ENCODE results near the gene PLCB1.

Gene PLCB1

GRCh38 chr20:8507231-8507630, 375.2 kb downstream of the PLCB1 start:
- DNase-seq (ENCODE audit: low read depth) = no peak

GRCh38 chr20:8509809-8510208, 377.7 kb downstream of the PLCB1 start:
- no peak for DNase-seq (ENCODE audit: low read depth)

GRCh38 chr20:8510808-8511207, 378.7 kb downstream of the PLCB1 start:
- DNase-seq (ENCODE audit: low read depth) = no peak

GRCh38 chr20:8512003-8512402, 379.9 kb downstream of the PLCB1 start:
- DNase-seq (ENCODE audit: low read depth) = no peak

GRCh38 chr20:8515810-8516435, 383.9 kb downstream of the PLCB1 start:
- no peak for DNase-seq (ENCODE audit: low read depth)

GRCh38 chr20:8518878-8519277, 386.8 kb downstream of the PLCB1 start:
- no peak for DNase-seq (ENCODE audit: low read depth)

GRCh38 chr20:8519887-8520286, 387.8 kb downstream of the PLCB1 start:
- DNase-seq (ENCODE audit: low read depth) = no peak

GRCh38 chr20:8522168-8522567, 390.1 kb downstream of the PLCB1 start:
- DNase-seq (ENCODE audit: low read depth) = no peak

- no peak for DNase-seq (ENCODE audit: low read depth)
These were observed 391.6 kb downstream of the PLCB1 start for GRCh38 chr20:8523684-8524083.

- no peak for DNase-seq (ENCODE audit: low read depth)
These were observed 392.3 kb downstream of the PLCB1 start for GRCh38 chr20:8524101-8525016.

GRCh38 chr20:8525017-8525343, 392.9 kb downstream of the PLCB1 start:
- no peak for DNase-seq (ENCODE audit: low read depth)

GRCh38 chr20:8526610-8527009, 394.5 kb downstream of the PLCB1 start:
- no peak for DNase-seq (ENCODE audit: low read depth)

GRCh38 chr20:8527998-8528723, 396.1 kb downstream of the PLCB1 start:
- no peak for DNase-seq (ENCODE audit: low read depth)

GRCh38 chr20:8530022-8530421, 398.0 kb downstream of the PLCB1 start:
- DNase-seq (ENCODE audit: low read depth) = no peak

GRCh38 chr20:8532169-8532568, 400.1 kb downstream of the PLCB1 start:
- no peak for DNase-seq (ENCODE audit: low read depth)

- no peak for DNase-seq (ENCODE audit: low read depth)
These were observed 402.5 kb downstream of the PLCB1 start for GRCh38 chr20:8534368-8535160.

- DNase-seq (ENCODE audit: low read depth) = no peak
These were observed 403.6 kb downstream of the PLCB1 start for GRCh38 chr20:8535403-8536261.

- DNase-seq (ENCODE audit: low read depth) = no peak
These were observed 404.2 kb downstream of the PLCB1 start for GRCh38 chr20:8536262-8536618.

GRCh38 chr20:8540466-8540865, 408.4 kb downstream of the PLCB1 start:
- no peak for DNase-seq (ENCODE audit: low read depth)

- DNase-seq (ENCODE audit: low read depth) = no peak
These were observed 410.0 kb downstream of the PLCB1 start for GRCh38 chr20:8542110-8542486.

GRCh38 chr20:8545212-8545611, 413.1 kb downstream of the PLCB1 start:
- DNase-seq (ENCODE audit: low read depth) = no peak

All from activated T-helper 1 cell treated with Interleukin-2 at 50 U/mL for 16 hours (primary cell).